GM23338 (cell line): ENCODE results near the gene CAMKK2. TPM values are rescaled to one million over a fixed set of nuclear protein-coding genes. Genes with fewer than 3 reads are reported as not detected.
A peak's percentile ranks its signal among the peaks of the same experiment; 100 is the strongest.

ENCODE experiments used
- ATAC-seq: fragments of 200-7000 bp; cut with Tn5 transposase; 3 replicates; pipeline ENCODE4 v1.9.1; 2020
- DNase-seq: peaks from one replicate; pipeline ENCODE4 v3.0.0-alpha.2; 2015; ENCODE audit warnings: low spot score
- H2AFZ ChIP-seq: fragments of 200-600 bp; sonication (generic); 2 replicates; pipeline ENCODE4 v1.8.0; 2016; ENCODE audit warnings: antibody characterized with exemption, mild to moderate bottlenecking, moderate library complexity
- H3F3A ChIP-seq: fragments of 200-600 bp; sonication (generic); replicated peaks from 2 replicates; pipeline ENCODE4 v1.8.0; 2017; ENCODE audit warnings: antibody characterized with exemption, mixed run types, low read depth
- H3K27ac ChIP-seq: fragments of 200-600 bp; sonication (generic); 2 replicates; pipeline ENCODE4 v1.6.1; 2016; ENCODE audit warnings: low read depth
- H3K27me3 ChIP-seq: fragments of 200-600 bp; sonication (generic); 2 replicates; pipeline ENCODE4 v1.8.0; 2016; ENCODE audit warnings: mild to moderate bottlenecking, mixed run types, moderate library complexity; ENCODE audit not compliant: insufficient read depth
- H3K36me3 ChIP-seq: fragments of 200-600 bp; sonication (generic); 2 replicates; pipeline ENCODE4 v1.8.0; 2016; ENCODE audit warnings: mild to moderate bottlenecking; ENCODE audit not compliant: insufficient read depth
- H3K4me1 ChIP-seq: fragments of 200-600 bp; sonication (generic); 2 replicates; pipeline ENCODE4 v1.8.0; 2016; ENCODE audit warnings: mild to moderate bottlenecking, moderate library complexity; ENCODE audit not compliant: insufficient read depth
- H3K4me2 ChIP-seq: fragments of 200-600 bp; sonication (generic); 2 replicates; pipeline ENCODE4 v1.7.1; 2017; ENCODE audit warnings: mixed run types
- H3K4me3 ChIP-seq: fragments of 200-600 bp; sonication (generic); 2 replicates; pipeline ENCODE4 v1.6.1; 2016; ENCODE audit warnings: mixed run types
- H3K79me2 ChIP-seq: fragments of 200-600 bp; sonication (generic); replicated peaks from 2 replicates; pipeline ENCODE4 v1.8.0; 2017; ENCODE audit warnings: mild to moderate bottlenecking; ENCODE audit not compliant: insufficient read depth
- H3K9me2 ChIP-seq: fragments of 200-600 bp; sonication (generic); 2 replicates; pipeline ENCODE4 v1.8.0; 2017; ENCODE audit not compliant: insufficient read depth
- H4K20me1 ChIP-seq: fragments of 200-600 bp; sonication (generic); replicated peaks from 2 replicates; pipeline ENCODE4 v1.8.0; 2017; ENCODE audit warnings: mild to moderate bottlenecking; ENCODE audit not compliant: insufficient read depth
- H3K27ac Mint-ChIP-seq: 2 replicates; pipeline ENCODE4 v1.8.0; 2020; ENCODE audit warnings: inconsistent platforms, mild to moderate bottlenecking, moderate library complexity, mixed read lengths
- H3K27me3 Mint-ChIP-seq: 3 replicates; pipeline ENCODE4 v1.8.0; 2022; ENCODE audit warnings: low read depth, mild to moderate bottlenecking, moderate library complexity, mixed read lengths, inconsistent platforms; ENCODE audit not compliant: insufficient read depth, poor library complexity
- H3K36me3 Mint-ChIP-seq: 3 replicates; pipeline ENCODE4 v1.8.0; 2021; ENCODE audit warnings: low read depth, mild to moderate bottlenecking, inconsistent platforms, moderate library complexity, mixed read lengths
- H3K4me1 Mint-ChIP-seq: 3 replicates; pipeline ENCODE4 v1.8.0; 2020; ENCODE audit warnings: mild to moderate bottlenecking, inconsistent platforms, mixed read lengths
- H3K4me3 Mint-ChIP-seq: 3 replicates; pipeline ENCODE4 v1.8.0; 2021; ENCODE audit warnings: moderate library complexity, mild to moderate bottlenecking, inconsistent platforms, mixed read lengths
- H3K9me3 Mint-ChIP-seq: 3 replicates; pipeline ENCODE4 v1.8.0; 2020; ENCODE audit warnings: moderate library complexity, mild to moderate bottlenecking, inconsistent platforms, mixed read lengths
- CREB1 ChIP-seq: fragments of 250-450 bp; sonication (Bioruptor Pico); IDR thresholded peaks from 2 replicates; pipeline ENCODE4 v1.5.0; 2020; ENCODE audit warnings: low read depth, mild to moderate bottlenecking, moderate library complexity
- EZH2 ChIP-seq: fragments of 200-600 bp; sonication (generic); IDR thresholded peaks from one replicate; pipeline ENCODE4 v1.8.0; 2017; ENCODE audit warnings: antibody characterized with exemption, mild to moderate bottlenecking, low read depth; ENCODE audit not compliant: unreplicated experiment
- EZH2phosphoT487 ChIP-seq: fragments of 200-600 bp; sonication (generic); IDR thresholded peaks from one replicate; pipeline ENCODE4 v1.8.1; 2018; ENCODE audit warnings: antibody characterized with exemption; ENCODE audit not compliant: unreplicated experiment
- JUNB ChIP-seq: IDR thresholded peaks from one replicate; pipeline ENCODE4 v1.6.1; 2016; ENCODE audit warnings: antibody characterized with exemption; ENCODE audit not compliant: unreplicated experiment
- POLR2AphosphoS5 ChIP-seq: IDR thresholded peaks from 2 replicates; pipeline ENCODE4 v1.6.1; 2016; ENCODE audit warnings: antibody characterized with exemption, low read depth
- STAT1 ChIP-seq: IDR thresholded peaks from one replicate; pipeline ENCODE4 v1.6.1; 2016; ENCODE audit warnings: antibody characterized with exemption; ENCODE audit not compliant: unreplicated experiment
- ZNF331 ChIP-seq: fragments of 250-450 bp; sonication (Bioruptor Pico); IDR thresholded peaks from 2 replicates; pipeline ENCODE4 v1.5.0; 2020; ENCODE audit warnings: low read depth, mild to moderate bottlenecking, moderate library complexity
- ZNF462 ChIP-seq: fragments of 250-450 bp; sonication (Bioruptor Pico); IDR thresholded peaks from 2 replicates; pipeline ENCODE4 v1.5.0; 2020; ENCODE audit warnings: mild to moderate bottlenecking, moderate library complexity
- polyA plus RNA-seq: library from polyadenylated mRNA; unstranded; fragments of >200 nt; fragmentation: Nextera tagmentation; extraction: Ambion mirVana; gene quantifications from 2 replicates; pipeline ENCODE4 v1.2.1, GENCODE V29; 2016
- total RNA-seq: library from RNA; depleted of rRNA; stranded (reverse); fragments of >200 nt; shearing (Covaris generic); gene quantifications from 2 replicates; pipeline ENCODE4 v1.2.3, GENCODE V29; 2014
- TF ChIP-seq, protein P1 (sequence below): IDR thresholded peaks from 2 replicates; pipeline ENCODE4 v1.6.1; 2016; ENCODE audit warnings: antibody characterized with exemption
- TF ChIP-seq, protein P2 (sequence below): IDR thresholded peaks from one replicate; pipeline ENCODE4 v1.6.1; 2018; ENCODE audit warnings: antibody characterized with exemption; ENCODE audit not compliant: unreplicated experiment

The CAMKK2 gene
- total and polyA plus RNA-seq, 2 experiments from 2014 or later: 10.3 to 26.4 TPM

- TF ChIP-seq, protein P1, sequence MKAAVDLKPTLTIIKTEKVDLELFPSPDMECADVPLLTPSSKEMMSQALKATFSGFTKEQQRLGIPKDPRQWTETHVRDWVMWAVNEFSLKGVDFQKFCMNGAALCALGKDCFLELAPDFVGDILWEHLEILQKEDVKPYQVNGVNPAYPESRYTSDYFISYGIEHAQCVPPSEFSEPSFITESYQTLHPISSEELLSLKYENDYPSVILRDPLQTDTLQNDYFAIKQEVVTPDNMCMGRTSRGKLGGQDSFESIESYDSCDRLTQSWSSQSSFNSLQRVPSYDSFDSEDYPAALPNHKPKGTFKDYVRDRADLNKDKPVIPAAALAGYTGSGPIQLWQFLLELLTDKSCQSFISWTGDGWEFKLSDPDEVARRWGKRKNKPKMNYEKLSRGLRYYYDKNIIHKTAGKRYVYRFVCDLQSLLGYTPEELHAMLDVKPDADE: no peak
- TF ChIP-seq STAT1 (no peak), JUNB (no peak), EZH2 (no peak), ZNF331 (CRISPR knock-in tag) (no peak)
- TF ChIP-seq, protein P2, sequence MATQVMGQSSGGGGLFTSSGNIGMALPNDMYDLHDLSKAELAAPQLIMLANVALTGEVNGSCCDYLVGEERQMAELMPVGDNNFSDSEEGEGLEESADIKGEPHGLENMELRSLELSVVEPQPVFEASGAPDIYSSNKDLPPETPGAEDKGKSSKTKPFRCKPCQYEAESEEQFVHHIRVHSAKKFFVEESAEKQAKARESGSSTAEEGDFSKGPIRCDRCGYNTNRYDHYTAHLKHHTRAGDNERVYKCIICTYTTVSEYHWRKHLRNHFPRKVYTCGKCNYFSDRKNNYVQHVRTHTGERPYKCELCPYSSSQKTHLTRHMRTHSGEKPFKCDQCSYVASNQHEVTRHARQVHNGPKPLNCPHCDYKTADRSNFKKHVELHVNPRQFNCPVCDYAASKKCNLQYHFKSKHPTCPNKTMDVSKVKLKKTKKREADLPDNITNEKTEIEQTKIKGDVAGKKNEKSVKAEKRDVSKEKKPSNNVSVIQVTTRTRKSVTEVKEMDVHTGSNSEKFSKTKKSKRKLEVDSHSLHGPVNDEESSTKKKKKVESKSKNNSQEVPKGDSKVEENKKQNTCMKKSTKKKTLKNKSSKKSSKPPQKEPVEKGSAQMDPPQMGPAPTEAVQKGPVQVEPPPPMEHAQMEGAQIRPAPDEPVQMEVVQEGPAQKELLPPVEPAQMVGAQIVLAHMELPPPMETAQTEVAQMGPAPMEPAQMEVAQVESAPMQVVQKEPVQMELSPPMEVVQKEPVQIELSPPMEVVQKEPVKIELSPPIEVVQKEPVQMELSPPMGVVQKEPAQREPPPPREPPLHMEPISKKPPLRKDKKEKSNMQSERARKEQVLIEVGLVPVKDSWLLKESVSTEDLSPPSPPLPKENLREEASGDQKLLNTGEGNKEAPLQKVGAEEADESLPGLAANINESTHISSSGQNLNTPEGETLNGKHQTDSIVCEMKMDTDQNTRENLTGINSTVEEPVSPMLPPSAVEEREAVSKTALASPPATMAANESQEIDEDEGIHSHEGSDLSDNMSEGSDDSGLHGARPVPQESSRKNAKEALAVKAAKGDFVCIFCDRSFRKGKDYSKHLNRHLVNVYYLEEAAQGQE: no peak
Measured at GRCh38 chr12:121233628-121234020, 62.9 kb downstream of the CAMKK2 start (continued).

DNA sequence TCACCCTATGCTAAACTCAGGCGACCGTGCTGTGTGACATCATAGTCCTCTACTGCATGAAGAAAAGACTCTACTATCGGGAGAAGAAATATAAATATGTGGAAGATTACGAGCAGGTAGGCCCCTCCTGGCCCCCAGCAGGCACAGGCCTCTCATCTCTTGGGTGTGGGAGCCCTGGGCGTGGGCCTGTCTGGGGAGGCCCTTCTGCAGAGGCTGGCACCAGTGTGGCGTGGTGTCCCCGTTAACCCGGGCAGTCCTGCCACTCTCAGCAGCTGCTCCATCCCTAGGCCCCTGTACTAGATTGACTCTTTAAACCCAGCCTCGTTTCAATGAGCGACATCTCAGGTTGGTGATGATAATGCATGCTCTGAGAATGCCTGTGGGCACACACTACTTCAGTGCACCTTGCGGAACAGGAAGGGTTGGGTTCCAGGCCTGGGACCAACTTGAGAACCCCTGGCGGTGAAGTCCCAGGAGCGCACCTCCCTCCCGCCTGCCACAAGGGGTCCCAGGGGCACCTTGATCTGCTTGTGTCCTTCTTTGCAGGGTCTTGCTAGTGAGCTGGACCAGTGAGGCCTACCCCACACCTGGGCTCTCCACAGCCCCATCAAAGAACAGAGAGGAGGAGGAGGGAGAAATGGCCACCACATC lies 63.4 kb downstream of the CAMKK2 start:
- Histone ChIP-seq H2AFZ (no peak overlapping the region), H3K79me2 (no peaks in the 10 kb centered on the region), H3K9me2 (no peaks in the 10 kb centered on the region), H3F3A (no peaks in the 10 kb centered on the region), H4K20me1 (no peaks in the 10 kb centered on the region), H3K4me3 (no peak overlapping the region), H3K27me3 (no peaks in the 10 kb centered on the region), H3K4me1 (no peaks in the 10 kb centered on the region; the same call in 1 of the 2 replicates), H3K36me3 (0 out of 2 replicates have a peak, but pooled peaks cover 2% of the 10 kb centered on the region), H3K4me2 (no peak overlapping the region), H3K27ac (no peak overlapping the region)
- peaks cover 5% of the 10 kb centered on the region for H3K27me3 Mint-ChIP-seq
- H3K36me3 Mint-ChIP-seq: peaks cover 11% of the 10 kb centered on the region
- H3K4me1 Mint-ChIP-seq: peaks cover 13% of the 10 kb centered on the region
- ATAC-seq (peak; percentile 39), DNase-seq (peak; percentile 59)
- no peak overlapping the region for H3K27ac Mint-ChIP-seq
- no peak overlapping the region for H3K4me3 Mint-ChIP-seq
- H3K9me3 Mint-ChIP-seq: no peaks in the 10 kb centered on the region
- TF ChIP-seq ZNF331 (CRISPR knock-in tag) (no peak), ZNF462 (no peak), POLR2AphosphoS5 (no peak), CREB1 (CRISPR knock-in tag) (no peak), JUNB (no peak), EZH2phosphoT487 (no peak)
- TF ChIP-seq, protein P1: no peak
